ENCODE data around the gene OGFOD3.

The OGFOD3 gene

DNA sequence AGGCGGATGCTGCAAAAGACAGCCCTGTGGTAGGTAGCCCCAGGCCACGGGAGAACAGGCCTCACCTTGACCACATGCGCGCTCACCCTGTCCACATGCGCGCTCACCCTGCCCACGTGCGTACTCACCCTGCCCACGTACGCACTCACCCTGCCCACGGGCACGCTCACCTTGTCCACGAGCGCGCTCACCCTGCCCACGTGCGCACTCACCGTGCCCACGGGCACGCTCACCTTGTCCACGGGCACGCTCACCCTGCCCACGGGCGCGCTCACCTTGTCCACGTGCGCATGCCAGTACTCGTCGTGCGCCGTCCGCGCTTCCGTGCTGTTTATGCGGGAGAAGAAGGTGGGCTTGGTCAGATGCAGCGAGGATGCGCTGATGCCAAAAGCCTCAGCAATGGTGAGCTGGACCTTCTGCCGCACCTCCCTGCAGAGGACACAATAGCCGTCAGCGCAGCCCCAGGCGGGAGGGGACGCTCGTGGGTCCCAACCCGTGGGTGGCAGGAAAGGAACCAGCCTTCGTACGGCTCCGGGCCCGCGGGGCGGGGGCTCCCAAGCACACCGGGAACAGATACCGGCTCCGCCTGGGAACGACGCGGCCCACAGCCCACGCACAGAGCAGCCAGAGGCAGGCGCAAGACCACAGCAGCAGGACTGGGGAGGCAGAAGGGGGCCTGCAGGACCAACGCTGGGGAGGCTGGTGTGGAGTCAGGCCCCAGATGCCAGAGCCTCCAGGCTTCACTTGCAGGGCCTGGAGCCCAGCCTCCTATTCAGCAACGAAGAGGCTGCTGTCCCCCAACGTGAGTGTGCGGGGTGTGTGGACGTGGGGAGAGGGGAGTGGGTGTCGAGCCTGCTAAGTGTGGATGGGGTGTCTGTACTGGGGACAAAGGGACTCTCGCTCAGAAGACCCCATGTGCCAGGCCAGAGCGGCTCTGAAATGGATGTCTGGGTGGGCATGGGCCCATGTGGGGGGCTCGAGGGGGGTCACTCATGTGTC is 14.4 kb downstream of the OGFOD3 start:
- no peak for DNase-seq

- DNase-seq = no peak
Measured at GRCh38 chr17:82402865-82403264, 15.5 kb downstream of the OGFOD3 start.

GRCh38 chr17:82400830-82401229 is 17.6 kb downstream of the OGFOD3 start:
- peak; percentile 35 for DNase-seq

DNA sequence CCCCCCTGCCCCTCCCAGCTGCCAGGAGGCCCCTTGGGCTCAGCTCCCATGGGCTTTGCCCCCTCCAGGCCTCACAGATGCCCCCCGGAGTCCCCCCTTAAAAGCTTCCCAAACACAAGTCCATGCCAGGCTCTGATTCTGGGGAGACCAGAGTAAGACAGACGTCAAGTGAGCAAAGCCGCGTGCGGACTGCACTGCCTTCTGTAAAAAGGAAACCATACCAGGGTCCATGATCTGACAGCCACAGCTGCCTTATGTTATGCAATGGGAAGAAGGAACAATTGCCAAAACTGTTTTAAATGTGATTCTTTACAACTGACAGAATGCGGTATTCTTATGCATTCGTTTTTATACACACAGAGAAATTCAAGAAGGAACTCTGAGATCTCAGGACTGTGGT is 18.2 kb downstream of the OGFOD3 start:
- peak; percentile 28 for DNase-seq

- DNase-seq = no peak
Measured at GRCh38 chr17:82399601-82400101, 18.7 kb downstream of the OGFOD3 start.

GRCh38 chr17:82399041-82399441 is 19.3 kb downstream of the OGFOD3 start:
- DNase-seq = peak; percentile 96

- DNase-seq = no peak
Measured at GRCh38 chr17:82397449-82398335, 20.7 kb downstream of the OGFOD3 start.

DNA sequence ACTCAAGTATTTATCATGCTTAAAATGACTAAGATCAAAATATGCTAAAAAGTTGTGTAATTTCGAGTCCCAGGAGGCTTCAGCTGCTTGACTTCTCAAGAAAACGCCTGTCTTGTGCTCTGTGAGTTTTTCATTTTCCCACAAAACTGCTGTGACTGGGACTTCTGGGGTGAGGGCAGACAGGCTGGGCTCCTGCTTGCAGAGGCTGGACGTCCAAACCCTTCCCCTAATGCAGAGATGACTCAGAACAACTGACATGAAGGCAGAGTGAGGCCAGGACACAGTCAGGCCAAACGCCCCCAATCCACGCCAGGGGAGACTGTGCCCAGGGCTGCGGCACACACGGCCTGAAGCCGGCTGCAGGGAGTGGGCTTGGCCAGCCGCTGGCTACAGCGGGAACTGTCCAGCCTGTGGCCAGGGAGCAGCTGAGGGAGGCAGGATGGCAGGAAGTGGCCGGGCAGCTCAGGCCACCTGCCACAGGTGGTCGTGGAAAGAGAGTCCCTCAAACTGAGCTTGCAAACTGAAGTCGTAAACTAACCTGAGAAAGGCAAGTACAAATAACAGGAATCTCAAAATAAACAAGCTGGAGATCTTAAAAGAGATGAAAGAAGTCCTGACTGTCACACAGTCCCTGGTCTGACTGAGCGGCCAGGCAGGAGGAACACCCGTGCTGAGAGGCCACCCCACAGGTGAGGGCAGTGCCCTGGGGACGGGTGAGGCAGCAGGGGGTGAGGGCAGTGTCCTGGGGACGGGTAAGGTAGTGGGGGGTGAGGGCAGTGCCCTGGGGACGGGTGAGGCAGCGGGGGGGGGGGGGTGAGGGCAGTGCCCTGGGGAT is 21.6 kb downstream of the OGFOD3 start:
- peak; percentile 98 for DNase-seq

DNA sequence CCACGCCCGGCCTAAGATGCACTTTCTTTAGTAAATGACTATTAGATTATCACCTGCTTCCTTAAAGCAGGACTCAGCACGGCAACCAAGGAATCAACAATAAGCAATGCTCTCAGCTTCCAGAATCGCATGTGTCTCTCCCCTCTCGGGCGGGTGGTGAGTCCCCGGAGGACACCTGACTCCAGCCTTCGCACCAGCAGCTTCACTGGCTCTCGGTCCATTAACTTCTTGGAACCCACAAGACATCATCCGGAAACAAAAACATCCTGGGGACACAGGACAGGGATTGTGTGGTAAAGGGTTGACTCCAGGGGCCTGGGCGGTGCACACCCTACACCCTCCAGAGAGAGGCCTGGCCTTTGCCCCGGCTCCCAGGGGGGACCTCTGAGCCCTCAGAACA is 24.1 kb downstream of the OGFOD3 start:
- DNase-seq = no peak

DNA sequence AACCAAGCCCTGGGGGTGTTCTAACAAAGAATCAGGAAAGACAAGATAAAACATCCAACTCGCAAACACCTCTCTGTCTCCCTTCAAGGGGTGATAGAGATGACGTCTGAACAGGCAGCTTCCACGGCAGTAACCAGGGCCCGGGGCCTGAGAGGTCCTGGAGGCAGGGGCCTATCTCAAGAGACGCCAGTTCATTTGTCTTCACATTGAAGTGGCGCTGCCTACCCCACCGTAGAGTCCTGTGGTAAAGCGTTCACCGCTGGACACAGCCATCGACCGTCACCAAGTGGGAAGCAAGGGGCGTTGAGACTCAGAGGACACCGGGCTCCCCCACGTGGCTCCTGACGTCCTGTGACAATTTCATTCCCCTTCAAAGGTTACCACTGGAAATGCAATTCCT is 25.4 kb downstream of the OGFOD3 start:
- DNase-seq = no peak

GRCh38 chr17:82392209-82392920 is 26.0 kb downstream of the OGFOD3 start:
- no peak for DNase-seq

GRCh38 chr17:82391496-82392066 is 26.8 kb downstream of the OGFOD3 start:
- no peak for DNase-seq

DNA sequence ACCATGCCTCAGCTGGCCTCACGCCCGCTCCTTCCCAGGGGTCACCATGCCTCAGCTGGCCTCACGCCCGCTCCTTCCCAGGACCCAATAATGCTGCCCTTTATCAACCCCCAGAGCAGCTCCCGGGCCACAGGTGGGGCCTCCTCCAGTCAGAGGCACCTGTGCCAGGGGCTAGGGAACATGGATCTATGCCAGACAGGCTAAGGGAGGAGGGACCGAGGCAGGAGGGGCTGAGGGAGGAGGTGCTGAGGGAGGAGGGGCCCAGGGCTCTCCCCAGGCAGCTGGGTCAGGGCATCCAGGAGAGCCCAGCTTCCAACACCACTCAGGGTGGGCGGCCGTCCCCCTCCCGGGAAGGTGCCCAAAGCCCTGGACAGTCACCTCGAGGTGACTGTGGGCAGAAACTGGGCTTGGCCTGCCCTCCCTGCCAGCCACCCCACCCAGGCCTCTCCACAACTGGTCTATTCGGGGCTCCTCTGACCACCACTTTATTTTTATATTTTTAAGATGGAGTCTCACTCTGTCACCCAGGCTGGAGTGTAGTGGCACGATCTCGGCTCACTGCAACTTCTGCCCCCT is 27.4 kb downstream of the OGFOD3 start:
- DNase-seq = no peak

GRCh38 chr17:82390015-82390859 is 28.1 kb downstream of the OGFOD3 start:
- DNase-seq = no peak

DNA sequence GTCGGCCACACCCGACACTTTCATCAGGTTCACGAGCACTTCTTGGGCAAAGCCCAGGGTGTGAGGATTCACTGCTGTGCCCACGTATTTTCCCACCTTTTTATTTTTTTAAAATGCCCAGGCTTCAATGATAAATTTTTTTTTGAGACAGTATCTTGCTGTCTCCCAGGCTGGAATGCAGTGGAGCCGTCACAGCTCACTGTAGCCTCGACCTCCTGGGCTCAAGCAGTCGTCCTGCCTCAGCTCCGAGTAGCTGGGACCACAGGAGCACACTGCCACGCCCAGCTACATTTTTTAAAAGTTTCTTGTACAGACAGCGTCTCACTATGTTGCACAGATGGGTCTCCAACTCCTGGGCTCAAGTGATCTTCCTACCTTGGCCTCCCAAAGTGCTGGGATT is 29.0 kb downstream of the OGFOD3 start:
- DNase-seq = no peak

DNA sequence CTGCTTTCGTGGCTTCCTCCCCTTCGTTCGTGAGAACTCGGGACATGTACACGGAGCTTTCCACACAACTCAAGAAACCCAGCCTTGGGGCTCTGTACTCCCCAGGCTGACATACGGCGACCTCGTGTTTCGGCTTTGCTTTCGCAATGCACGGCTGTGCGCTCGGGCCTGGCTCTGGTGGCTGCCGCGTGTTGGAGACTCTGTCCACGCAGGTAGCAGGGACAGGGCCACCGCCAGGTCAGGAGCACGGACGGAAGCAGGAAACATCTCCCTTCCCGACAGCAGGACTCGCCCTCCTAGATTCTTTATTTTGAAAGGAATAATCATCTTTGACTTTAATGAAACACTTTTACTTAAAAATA is 29.5 kb downstream of the OGFOD3 start:
- DNase-seq = no peak

DNA sequence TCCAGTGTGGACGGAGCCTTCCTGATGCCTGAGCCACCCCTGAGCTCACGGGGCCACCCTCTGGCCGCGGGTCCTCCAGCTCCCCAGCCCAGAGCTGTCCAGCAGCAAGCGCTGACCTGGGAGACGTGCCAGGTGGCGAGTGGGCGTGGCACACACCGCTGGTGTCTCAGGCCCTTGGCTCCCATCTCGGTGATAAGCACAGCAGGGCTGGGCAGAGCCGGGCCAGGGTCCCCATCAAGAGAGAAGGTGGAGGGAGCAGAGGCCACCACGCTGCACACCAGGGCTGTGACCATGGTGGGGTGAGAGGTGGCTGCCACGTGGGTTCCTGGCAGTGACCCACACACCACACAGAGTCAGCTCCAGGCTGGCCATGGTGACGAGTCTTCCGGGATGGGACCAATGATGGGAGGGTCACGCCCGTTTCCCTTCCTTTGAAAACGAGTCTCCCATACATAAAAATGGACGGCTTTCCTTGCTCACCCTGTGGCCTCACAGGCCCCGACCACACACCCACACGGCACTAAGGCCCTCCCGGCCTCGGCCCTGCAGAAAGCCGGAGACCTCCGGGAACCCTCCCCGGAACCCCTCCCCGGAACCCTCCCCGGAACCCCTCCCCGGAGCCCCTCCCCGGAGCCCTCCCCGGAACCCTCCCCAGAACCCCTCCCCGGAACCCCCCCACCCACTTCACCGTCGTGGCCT is 30.0 kb downstream of the OGFOD3 start:
- no peak for DNase-seq

DNA sequence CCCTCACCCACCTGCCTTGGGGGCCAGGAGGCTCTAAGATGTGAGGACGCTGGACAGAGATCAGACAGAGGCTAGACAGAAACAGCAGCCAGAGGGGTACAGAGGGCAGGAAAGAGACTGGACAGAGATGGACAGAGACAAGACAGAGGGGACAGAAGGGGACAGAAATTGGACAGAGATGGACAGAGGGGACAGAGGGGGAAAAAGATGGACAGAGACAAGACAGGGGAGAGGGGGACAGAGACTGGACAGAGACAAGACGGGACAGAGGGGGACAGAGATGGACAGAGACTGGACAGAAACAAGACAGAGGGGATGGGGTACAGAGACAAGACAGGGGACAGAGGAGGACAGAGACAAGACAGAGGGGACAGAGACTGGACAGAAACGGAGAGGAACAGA is 30.7 kb downstream of the OGFOD3 start:
- no peak for DNase-seq

GRCh38 chr17:82386881-82387704 is 31.3 kb downstream of the OGFOD3 start:
- DNase-seq = no peak
